Measurements from ENCODE around the gene UBE2G2.

The UBE2G2 gene

DNA sequence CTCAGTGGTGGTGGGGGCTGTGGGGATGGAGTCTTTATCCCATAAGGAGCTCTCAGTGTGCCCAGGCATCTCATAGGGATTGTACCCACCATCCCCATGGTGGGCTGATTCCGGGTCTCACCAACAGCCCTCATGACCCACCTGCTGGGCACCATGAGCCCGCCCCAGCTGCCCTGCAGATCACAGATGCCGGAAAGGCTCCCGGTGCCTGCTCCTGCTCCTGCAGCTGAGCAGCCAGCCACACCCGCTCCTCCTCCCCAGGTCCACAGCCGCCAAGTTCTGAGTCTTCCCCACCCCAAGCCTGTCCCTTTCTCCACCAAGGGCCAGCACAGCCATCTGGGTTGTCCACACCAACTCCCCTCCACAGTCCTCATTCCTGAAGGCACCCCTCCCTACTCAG is 74.8 kb downstream of the UBE2G2 start:
- Histone ChIP-seq H3K4me1 (ENCODE audit: control insufficient read depth, insufficient read depth, low read length) (no peaks in the 10 kb centered on the region), H3K27me3 (ENCODE audit: control insufficient read depth, insufficient read depth, low read length) (peaks cover 4% of the 10 kb centered on the region), H3K4me3 (ENCODE audit: low read length) (no peak overlapping the region), H3K9ac (ENCODE audit: low read length) (no peak overlapping the region), H3K36me3 (ENCODE audit: control insufficient read depth, insufficient read depth, low read length) (no peaks in the 10 kb centered on the region), H3K27ac (ENCODE audit: low read depth, low read length) (no peak overlapping the region)

GRCh38 chr21:44724926-44725325 is 76.7 kb downstream of the UBE2G2 start:
- no peaks in the 10 kb centered on the region for H3K4me1 ChIP-seq (ENCODE audit: control insufficient read depth, insufficient read depth, low read length)
- H3K27me3 ChIP-seq (ENCODE audit: control insufficient read depth, insufficient read depth, low read length), result peaks cover 4% of the 10 kb centered on the region
- no peak overlapping the region for H3K4me3 ChIP-seq (ENCODE audit: low read length)

GRCh38 chr21:44724196-44724595 is 77.4 kb downstream of the UBE2G2 start:
- Histone ChIP-seq H3K27me3 (ENCODE audit: control insufficient read depth, insufficient read depth, low read length) (peaks cover 4% of the 10 kb centered on the region), H3K4me1 (ENCODE audit: control insufficient read depth, insufficient read depth, low read length) (no peaks in the 10 kb centered on the region), H3K36me3 (ENCODE audit: control insufficient read depth, insufficient read depth, low read length) (no peaks in the 10 kb centered on the region), H3K9ac (ENCODE audit: low read length) (no peak overlapping the region), H3K4me3 (ENCODE audit: low read length) (no peak overlapping the region), H3K27ac (ENCODE audit: low read depth, low read length) (no peak overlapping the region)

More at GRCh38 chr21:44724926-44725325, 76.7 kb downstream of the UBE2G2 start:
- no peaks in the 10 kb centered on the region for H3K36me3 ChIP-seq (ENCODE audit: control insufficient read depth, insufficient read depth, low read length)
- H3K27ac ChIP-seq (ENCODE audit: low read depth, low read length), result no peak overlapping the region
- no peak overlapping the region for H3K9ac ChIP-seq (ENCODE audit: low read length)

- Histone ChIP-seq H3K4me3 (ENCODE audit: low read length) (no peak overlapping the region), H3K27ac (ENCODE audit: low read depth, low read length) (no peak overlapping the region), H3K27me3 (ENCODE audit: control insufficient read depth, insufficient read depth, low read length) (peaks cover 8% of the 10 kb centered on the region), H3K4me1 (ENCODE audit: control insufficient read depth, insufficient read depth, low read length) (no peaks in the 10 kb centered on the region), H3K9ac (ENCODE audit: low read length) (no peak overlapping the region), H3K36me3 (ENCODE audit: control insufficient read depth, insufficient read depth, low read length) (no peaks in the 10 kb centered on the region)
Observed at GRCh38 chr21:44723177-44724131, 78.2 kb downstream of the UBE2G2 start.

DNA sequence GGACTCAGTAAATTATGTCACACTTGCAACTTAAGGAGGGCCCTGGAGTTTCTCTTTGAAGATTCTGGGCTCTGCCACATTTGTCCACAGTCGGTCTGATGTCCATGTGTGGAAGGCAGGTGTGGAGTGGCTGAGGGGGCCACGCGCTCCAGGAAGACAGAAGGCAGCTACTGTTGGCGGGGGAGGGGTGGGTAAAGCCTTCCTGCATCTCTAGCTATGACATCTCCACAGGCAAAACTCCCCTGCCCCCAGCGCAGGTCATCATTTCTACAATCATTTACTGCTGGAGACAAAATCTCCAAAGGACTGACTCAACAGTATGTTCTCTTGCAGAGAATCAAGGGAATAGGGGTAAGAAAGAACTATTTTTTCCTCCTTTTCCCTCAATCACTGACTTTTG is 78.9 kb downstream of the UBE2G2 start:
- H3K9ac ChIP-seq (ENCODE audit: low read length), result no peak overlapping the region
- no peak overlapping the region for H3K27ac ChIP-seq (ENCODE audit: low read depth, low read length)
- no peak overlapping the region for H3K4me3 ChIP-seq (ENCODE audit: low read length)
- H3K4me1 ChIP-seq (ENCODE audit: control insufficient read depth, insufficient read depth, low read length), result no peaks in the 10 kb centered on the region
- peaks cover 10% of the 10 kb centered on the region for H3K27me3 ChIP-seq (ENCODE audit: control insufficient read depth, insufficient read depth, low read length)
- no peaks in the 10 kb centered on the region for H3K36me3 ChIP-seq (ENCODE audit: control insufficient read depth, insufficient read depth, low read length)

DNA sequence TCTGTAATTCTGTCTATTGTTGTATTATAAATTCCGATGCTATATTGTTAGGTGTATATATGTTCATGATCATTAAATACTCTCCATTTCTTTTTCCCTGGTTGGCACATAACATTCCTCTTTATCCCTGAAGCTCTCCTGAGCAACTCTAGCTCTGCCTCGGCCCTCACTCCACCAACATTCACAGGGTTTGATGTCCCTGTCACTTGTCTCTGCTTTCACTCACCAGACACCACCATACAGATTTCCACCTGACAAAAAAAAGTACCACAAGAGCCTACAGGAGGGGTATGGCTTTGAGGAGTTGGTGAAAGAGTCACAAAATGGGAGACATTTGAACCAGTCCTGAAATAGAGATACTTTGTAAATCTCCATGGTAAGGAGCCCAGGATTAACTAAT is 81.5 kb downstream of the UBE2G2 start:
- Histone ChIP-seq H3K27me3 (ENCODE audit: control insufficient read depth, insufficient read depth, low read length) (peaks cover 10% of the 10 kb centered on the region), H3K4me1 (ENCODE audit: control insufficient read depth, insufficient read depth, low read length) (no peaks in the 10 kb centered on the region), H3K4me3 (ENCODE audit: low read length) (no peak overlapping the region), H3K27ac (ENCODE audit: low read depth, low read length) (no peak overlapping the region), H3K9ac (ENCODE audit: low read length) (no peak overlapping the region), H3K36me3 (ENCODE audit: control insufficient read depth, insufficient read depth, low read length) (no peaks in the 10 kb centered on the region)
